G401 (cell line): ENCODE measurements around the gene SOD3. TPM values are rescaled to one million over a fixed set of nuclear protein-coding genes. Genes with fewer than 3 reads are reported as not detected.

ENCODE experiments used
- DNase-seq: peaks from one replicate; pipeline ENCODE4 v3.0.0-alpha.2; 2015; ENCODE audit warnings: low spot score
- in situ Hi-C: cut with HindIII; loops from 2 replicates; pipeline ENCODE4 v1.10.0; 2016; ENCODE audit warnings: low sequenced_read_pairs, mixed read lengths
- total RNA-seq: library from RNA; depleted of rRNA; stranded (reverse); fragments of >200 nt; shearing (Covaris generic); gene quantifications from 2 replicates; pipeline ENCODE4 v1.2.3, GENCODE V29; 2014

Gene SOD3
- total RNA-seq, 1 experiment from 2014 or later, result not detected

DNA sequence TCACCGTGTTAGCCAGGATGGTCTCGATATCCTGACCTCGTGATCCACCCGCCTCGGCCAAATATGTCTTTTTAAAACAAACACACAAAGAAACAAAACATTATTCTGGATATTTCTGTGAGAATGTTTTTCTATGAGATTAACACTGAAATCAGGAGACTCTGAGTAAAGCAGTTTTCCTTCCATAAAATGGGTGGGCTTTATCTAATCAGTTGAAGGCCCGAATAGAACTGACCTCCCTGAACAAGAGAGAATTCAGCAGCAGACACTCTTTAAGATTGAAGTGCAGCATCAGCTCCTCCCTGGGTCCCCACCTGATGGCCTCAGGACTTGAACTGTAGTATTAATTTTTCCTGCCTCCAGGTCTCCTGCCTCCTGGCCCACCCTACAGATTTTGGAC, 22.4 kb upstream of the SOD3 start:
- in situ Hi-C loops, result no loop called here
- DNase-seq, result no peak

GRCh38 chr4:24774452-24774851, 20.9 kb upstream of the SOD3 start:
- in situ Hi-C loops, result no loop called here
- no peak for DNase-seq

DNA sequence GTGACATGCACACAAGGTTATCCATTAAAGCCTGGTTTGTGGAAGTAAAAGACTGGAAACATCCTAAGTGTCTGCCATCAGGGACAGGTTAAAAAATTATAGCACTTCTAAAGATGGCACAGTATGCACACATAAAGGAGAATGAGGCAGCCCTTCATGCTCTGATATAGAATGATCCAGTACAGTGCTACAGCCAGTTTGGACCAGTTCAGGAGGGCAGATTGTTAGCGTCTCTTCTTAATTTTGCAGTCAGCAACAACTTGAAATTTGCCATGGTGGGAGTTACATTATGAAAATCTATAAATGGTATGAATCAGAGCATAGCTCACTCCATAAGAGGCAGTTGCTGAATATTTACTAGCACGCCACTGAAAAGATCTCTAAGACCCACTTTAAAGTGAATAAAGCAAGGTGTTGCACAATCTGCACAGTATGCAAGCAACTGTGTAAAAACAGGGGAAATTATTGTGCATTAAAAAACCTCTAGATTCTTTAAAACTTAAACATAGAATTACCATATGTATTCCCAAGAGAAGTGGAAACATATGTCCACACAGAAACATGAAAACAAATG, 20.3 kb upstream of the SOD3 start:
- in situ Hi-C loops, result no loop called here
- no peak for DNase-seq

- DNase-seq, result no peak
- in situ Hi-C loops, result no loop called here
Observed at GRCh38 chr4:24775750-24776149, 19.6 kb upstream of the SOD3 start.

DNA sequence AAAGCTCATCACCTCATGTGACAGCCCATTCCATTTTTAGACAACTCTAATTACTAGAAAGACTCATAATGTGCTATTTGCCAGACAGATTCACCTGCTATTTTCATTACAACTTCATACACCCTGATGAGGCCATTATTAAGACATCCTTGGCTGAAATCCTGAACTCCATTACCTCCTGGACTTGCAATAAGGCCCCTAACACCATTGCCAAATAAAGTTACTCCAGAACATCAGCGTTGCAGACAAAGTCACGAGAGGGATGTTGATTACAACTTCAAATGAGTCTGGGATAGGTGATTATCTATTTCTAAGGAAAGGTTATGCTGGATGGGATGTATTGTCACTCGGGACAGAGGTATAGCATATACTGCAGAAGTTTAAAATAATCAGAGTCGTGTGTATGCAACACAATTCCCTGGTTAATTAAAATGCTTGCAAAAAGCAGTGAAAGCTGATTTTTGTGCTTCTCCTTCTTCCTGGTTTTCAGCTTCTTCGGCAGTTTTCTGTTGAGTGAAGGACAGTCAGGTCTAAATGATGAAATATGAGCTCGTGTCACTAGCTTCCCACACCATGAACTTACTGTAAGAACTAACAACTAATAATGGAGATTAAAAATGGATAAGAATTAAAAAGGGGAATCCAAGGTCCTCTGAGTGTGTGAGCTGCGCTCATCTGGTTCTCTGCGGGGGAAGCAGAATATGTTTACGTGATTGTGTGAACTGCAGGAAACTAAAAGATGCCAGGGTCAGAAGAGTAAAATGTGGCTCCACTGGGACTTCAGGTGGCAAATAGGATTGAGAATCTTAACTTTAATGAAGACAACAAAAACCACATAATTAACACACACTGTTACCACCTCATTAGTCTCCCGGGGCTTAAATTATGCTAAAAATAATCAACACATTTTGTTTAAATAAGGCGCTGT, 17.6 kb upstream of the SOD3 start:
- no peak for DNase-seq
- in situ Hi-C loops, result no loop called here

DNA sequence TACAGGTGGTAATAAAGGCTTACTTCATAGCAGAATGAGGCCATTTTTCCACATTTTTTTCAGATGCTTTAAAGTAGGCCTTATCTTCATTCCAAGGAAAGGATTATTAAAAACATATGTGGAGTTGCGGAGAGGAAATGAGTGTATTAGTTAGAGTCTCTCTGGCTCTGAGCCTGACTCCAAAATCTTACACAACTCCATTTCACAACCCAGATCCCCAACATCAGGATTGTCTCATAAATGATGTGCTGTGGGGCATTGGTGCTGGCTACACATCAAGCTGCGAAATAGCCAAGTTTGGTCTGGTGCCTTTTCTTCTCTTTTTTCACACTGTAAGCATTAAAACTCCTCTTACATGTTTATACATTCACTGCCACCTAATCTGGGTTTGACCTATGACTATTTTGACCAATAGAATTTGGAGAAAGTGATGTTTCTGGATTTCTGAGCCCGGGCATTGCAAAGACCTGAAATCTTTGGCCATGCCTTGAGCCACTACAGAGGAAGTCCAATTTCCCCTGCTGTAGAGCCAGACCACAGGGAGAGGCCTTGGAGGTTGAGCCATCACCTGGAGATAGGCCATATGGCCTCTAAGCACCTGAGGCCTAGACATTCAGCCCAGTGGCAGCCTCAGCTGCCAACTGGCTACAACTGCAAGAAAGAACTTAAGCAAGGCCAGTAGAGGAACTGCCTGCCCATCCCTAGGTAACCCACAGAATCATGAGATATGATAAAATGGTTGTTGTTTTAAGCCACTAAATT, 16.7 kb upstream of the SOD3 start:
- DNase-seq, result peak; percentile 25
- in situ Hi-C loops, result no loop called here

DNA sequence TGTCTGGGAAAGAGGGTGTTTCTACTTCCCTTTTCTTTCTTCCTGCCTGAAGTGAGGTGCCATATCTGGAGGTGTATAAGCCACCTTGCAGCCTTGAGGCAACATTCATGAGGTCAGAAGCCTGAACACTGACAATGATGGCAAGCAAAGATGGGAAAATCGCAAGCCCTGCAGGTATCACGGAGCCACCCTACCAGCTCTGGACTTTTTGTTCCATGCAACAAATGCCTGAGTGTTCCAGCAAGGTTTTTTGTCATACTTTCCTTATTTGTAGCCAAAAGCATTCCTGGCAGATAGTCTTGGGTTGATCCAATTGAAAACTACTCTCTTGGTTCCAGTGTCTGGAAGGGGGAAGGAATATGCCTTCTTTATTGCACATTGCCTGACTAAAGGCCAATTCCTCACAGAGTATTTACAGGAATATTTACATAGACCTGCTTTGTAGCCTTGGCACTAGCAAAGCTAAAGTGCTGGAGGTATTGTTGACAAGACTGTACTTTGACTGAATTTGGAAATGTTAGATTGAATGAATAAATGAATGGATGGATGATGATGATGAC, 14.4 kb upstream of the SOD3 start:
- no peak for DNase-seq
- in situ Hi-C loops, result no loop called here

GRCh38 chr4:24781999-24782745, 13.2 kb upstream of the SOD3 start:
- no peak for DNase-seq
- in situ Hi-C loops, result no loop called here

DNA sequence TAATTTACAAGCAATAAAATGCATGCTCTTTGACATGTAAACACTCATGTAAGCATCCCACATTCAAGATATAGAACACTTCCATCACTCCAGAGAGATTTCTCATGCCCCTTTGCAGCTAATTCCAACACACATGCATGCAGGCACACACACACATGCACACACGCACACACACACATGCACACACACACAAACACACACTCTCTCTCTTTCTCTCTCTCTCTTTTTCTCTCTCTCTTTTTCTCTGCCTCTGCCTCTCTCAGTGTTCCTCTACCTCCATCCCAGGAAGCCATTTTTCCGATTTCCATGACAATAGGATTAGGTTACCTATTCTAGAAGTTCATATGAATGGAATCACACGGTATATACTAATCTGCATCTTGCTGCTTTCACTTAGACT, 11.9 kb upstream of the SOD3 start:
- in situ Hi-C loops, result no loop called here

DNA sequence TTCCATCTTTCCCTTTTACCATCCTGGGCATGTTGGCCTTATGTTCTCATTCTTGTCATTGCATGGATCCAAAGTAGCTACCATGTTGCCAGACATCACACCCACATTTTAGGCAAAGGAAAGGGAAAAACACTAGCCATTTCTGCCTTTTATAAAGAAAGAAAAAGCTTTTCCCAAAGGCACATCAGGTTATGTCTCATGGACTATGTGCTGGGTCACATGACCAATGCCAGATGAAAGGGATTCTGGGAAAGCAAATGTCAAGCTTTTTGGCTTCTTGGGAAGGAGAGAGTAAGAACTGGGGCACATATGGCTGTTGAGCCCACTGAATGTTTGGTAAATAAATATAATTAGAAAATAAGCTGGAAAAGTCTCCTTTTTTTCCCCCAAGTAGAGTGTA, 4.3 kb upstream of the SOD3 start:
- no peak for DNase-seq
- in situ Hi-C loops, result no loop called here

More for the DNA sequence above, 11.9 kb upstream of the SOD3 start:
- DNase-seq, result no peak

- no peak for DNase-seq
- in situ Hi-C loops, result no loop called here
Observed at GRCh38 chr4:24792552-24792951, 2.8 kb upstream of the SOD3 start.

GRCh38 chr4:24793219-24794005, 2.0 kb upstream of the SOD3 start:
- in situ Hi-C loops, result no loop called here
- DNase-seq, result no peak

DNA sequence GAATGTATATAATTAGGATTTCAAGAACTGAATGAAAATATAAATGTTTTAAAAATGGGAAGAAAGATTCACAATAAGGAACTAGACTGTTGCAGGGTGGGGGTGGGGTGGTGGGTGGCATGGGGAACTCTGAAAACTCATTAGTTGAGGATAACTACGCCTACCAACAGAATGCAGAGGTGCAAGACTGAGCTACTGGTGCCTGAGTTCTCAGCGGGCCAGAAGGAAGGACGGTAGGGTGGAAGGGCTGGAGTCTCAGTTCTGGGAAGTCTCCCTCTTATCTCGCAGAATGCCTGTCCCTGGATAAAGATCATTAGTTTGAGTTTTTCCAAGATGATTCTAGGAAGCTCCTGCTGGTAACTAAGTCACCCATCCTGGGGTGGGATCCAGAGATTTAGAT, 1.3 kb upstream of the SOD3 start:
- in situ Hi-C loops, result no loop called here
- no peak for DNase-seq

DNA sequence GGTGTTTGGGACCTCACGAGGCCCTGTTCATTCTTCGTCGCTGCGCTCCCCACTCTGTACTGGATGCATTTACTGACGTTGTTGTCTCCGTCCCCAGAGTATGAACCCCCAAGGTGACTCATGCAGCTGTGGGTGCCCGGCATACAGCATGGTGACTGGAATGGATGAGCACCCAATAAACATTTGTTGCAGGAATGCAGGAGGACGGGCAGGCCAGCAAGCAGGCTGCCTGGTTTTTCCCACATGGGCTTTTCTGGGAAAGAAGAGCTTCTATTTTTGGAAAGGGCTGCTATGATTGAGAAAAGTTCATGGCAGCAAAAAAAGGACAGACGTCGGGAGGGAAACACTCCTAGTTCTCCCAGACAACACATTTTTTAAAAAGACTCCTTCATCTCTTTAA, 893 bp upstream of the SOD3 start:
- in situ Hi-C loops, result no loop called here
- peak; percentile 47 for DNase-seq

DNA sequence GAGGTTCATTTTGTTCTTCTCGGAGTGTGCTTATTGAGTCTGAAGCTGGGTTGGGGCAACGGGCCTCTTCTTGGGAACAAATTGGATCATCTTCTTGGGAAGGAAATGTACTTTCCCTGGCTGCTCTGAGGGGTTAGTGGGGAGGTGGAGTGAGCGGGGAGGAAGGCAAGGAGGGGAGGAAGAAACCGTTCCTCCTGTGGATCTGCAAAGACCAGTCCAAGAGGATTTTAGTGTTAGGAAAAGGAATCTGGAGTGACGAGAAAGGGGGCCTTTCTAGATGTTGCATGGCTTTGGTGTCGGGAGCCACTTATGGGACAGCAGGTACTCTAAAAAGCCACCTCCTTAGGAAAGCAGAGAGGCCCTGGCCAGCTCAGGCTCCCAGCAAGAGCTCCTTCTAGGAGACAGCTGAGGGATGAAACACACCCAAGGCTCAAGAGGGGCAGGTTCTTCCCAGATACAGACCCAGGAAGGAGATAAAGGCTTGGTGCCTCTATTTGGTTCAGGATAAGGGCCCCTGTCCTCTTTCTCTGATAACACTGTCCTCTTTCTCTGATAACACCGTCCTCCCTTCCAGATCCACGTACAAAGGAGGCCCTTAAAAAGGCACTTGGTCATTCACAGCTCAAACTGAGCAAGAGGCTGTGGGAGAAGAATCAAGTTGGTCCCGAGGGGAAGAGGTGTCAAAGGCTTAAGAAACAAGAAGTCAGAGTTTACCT, 451 bp downstream of the SOD3 start:
- DNase-seq, result no peak
- in situ Hi-C loops, result no loop called here

- no peak for DNase-seq
- in situ Hi-C loops, result no loop called here
Observed at GRCh38 chr4:24796620-24797019, 1.2 kb downstream of the SOD3 start.

DNA sequence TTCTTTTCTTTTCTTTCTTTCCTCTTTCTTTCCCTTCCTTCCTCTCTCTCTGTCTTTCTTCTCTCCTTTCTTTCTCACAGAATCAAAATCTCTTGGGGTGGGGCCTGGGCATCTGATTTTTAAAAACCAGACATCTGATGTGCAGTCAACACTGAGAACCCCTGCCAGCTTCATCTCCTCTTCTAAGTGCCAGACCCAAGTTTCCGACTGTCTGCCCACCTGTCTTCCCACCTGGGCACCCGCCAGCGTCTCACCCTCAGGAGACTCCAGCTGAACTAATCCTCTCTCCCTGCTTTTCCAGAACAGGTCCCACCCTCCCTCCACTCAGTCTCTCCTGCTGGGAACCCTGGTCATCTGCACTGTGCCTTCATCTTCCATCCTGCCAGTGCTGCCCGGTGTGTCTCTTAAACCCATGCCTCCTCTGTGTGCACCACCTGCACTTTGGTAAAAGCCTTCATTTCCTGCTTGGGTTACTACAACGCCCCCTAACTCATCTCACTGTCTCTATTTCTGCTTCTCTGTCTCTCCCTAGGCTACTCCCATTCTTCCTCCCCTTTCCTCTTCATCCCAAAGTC, 2.8 kb downstream of the SOD3 start:
- DNase-seq, result peak; percentile 55
- in situ Hi-C loops, result no loop called here

DNA sequence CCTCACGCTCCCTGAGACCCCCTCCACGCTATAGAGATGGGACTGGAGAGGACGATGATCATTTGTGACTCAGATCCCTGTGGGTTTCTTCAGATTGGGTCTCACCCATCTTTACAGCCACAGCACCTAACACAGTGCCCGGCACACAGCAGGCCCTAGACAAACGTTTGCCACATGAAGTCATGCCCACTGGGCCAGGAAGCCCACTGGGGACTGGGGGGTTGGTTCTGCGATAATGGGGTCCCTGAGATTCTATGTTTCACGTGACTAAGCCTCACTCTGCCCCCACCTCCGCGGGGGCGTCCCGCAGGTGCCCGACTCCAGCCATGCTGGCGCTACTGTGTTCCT, 3.8 kb downstream of the SOD3 start:
- in situ Hi-C loops, result no loop called here
- DNase-seq, result no peak
